ENCODE measurements around the gene GAB1. TPM values are rescaled to one million over a fixed set of nuclear protein-coding genes. Genes with fewer than 3 reads are reported as not detected.

Gene GAB1
- total RNA-seq, 3 donors from 2014 or later: 62.3 to 104 (median 84.0) TPM

GRCh38 chr4:143406523-143406922 is 69.8 kb downstream of the GAB1 start:
- no peak overlapping the region for H3K4me3 ChIP-seq
- no peaks in the 10 kb centered on the region for H3K36me3 ChIP-seq (ENCODE audit: low read depth)
- H3K4me1 ChIP-seq (ENCODE audit: low read depth): peaks cover 13% of the 10 kb centered on the region
- DNase-seq: peak in 1 of 3 donors; percentile 47
- ATAC-seq: peak; percentile 49
- no peak for TF ChIP-seq CTCF (IDR thresholded peaks at IDR 0.05)
- intact Hi-C loops (cut with DNase I, micrococcal nuclease): no loop called here
- no peaks in the 10 kb centered on the region for H3K9me3 ChIP-seq

- Histone ChIP-seq H3K4me3 (no peak overlapping the region), H3K36me3 (ENCODE audit: low read depth) (no peaks in the 10 kb centered on the region), H3K4me1 (ENCODE audit: low read depth) (peaks cover 13% of the 10 kb centered on the region), H3K9me3 (no peaks in the 10 kb centered on the region)
- intact Hi-C loops (cut with DNase I, micrococcal nuclease): no loop called here
- ATAC-seq (no peak), DNase-seq (no peak)
- TF ChIP-seq CTCF (IDR thresholded peaks at IDR 0.05): no peak
Observed at GRCh38 chr4:143407474-143407873, 70.8 kb downstream of the GAB1 start.

GRCh38 chr4:143407888-143408287 is 71.2 kb downstream of the GAB1 start:
- no peak for TF ChIP-seq CTCF (IDR thresholded peaks at IDR 0.05)
- Histone ChIP-seq H3K4me1 (ENCODE audit: low read depth) (peaks cover 13% of the 10 kb centered on the region), H3K9me3 (no peaks in the 10 kb centered on the region), H3K4me3 (no peak overlapping the region), H3K36me3 (ENCODE audit: low read depth) (no peaks in the 10 kb centered on the region)
- no peak for DNase-seq
- intact Hi-C loops (cut with DNase I, micrococcal nuclease): no loop called here
- no peak for ATAC-seq

- H3K4me3 ChIP-seq: no peak overlapping the region
- DNase-seq (no peak), ATAC-seq (no peak)
- H3K36me3 ChIP-seq (ENCODE audit: low read depth): no peaks in the 10 kb centered on the region
- no peaks in the 10 kb centered on the region for H3K9me3 ChIP-seq
- TF ChIP-seq CTCF (IDR thresholded peaks at IDR 0.05): no peak
- intact Hi-C loops (cut with DNase I, micrococcal nuclease): no loop called here
- H3K4me1 ChIP-seq (ENCODE audit: low read depth): no peaks in the 10 kb centered on the region
Observed at GRCh38 chr4:143410015-143410414, 73.3 kb downstream of the GAB1 start.

- intact Hi-C loops (cut with DNase I, micrococcal nuclease): no loop called here
- Histone ChIP-seq H3K4me3 (no peak overlapping the region), H3K36me3 (ENCODE audit: low read depth) (no peaks in the 10 kb centered on the region), H3K9me3 (no peaks in the 10 kb centered on the region), H3K4me1 (ENCODE audit: low read depth) (no peaks in the 10 kb centered on the region)
- ATAC-seq (peak; percentile 55), DNase-seq (no peak)
- TF ChIP-seq CTCF (IDR thresholded peaks at IDR 0.05): no peak
Observed at GRCh38 chr4:143411527-143412419, 75.1 kb downstream of the GAB1 start.

Data from mucosa of descending colon (tissue), 3 donors.